ENCODE data around the gene WDR74.

Gene WDR74

DNA sequence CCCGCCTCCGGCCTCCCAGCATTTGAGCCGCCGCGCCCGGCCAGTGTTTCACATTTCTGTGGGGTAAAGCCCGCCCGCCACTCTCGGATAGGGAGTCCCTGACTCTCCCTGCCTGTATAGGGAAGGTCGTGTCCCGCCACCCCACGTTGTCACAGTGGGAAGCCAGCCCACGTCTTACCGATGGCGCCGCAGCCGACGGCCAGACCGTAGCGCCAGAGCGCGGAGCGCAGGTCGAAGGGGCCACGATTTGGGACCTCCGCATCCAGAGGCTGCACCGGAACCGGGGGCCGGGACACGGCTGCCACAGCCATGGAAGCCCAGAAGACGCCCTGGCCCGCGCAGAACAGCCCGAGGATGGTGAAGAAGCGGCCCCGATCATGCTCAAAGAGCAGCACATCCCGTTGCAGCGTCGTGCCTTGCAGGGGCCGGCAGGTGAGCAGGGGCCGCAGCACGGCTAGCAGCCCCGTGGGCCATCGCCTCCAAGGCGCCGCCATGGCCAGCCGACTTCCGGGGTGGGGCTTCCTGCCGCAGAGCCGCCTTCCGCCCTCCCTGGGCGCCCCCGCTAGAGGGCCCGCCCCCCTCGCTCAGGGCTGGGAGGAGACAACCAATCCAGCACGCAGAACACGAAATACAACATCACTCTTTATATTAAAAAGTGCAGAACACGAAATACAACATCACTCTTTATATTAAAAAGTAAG, 47.7 kb downstream of the WDR74 start, which contains the start of gene TMEM223:
TSS of gene TMEM223 (minus strand) at position 506 of the 701 bp plus-strand sequence. CDS start at position 494, 12 bp downstream.
- DNase-seq: peak; percentile 43

DNA sequence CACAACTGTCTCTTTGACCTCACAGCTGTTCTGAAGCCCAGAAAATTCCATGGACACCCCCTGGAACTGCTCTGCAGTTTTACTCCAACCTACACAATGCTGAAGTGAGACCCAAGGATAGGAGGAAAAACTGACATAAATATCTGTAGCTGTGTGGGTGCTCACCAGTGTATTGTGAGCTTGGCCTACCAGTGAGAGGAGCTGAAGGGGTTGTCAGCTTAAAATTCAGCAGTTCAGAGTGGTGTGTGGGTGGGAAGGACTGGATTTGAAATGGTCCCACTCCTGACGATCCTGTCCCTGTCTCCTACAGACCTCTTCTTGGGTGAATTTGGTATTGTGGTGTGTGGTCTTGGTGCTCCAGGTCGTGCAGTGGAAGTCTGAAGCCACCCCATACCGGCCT, 49.8 kb downstream of the WDR74 start:
- DNase-seq: no peak

GRCh38 chr11:62788991-62789390, 50.4 kb downstream of the WDR74 start:
- no peak for DNase-seq

- DNase-seq: peak; percentile 90
Measured at GRCh38 chr11:62787005-62787759, 52.2 kb downstream of the WDR74 start, which contains the start of gene TMEM179B. TSS of gene TMEM179B (plus strand) at chr11:62787402. CDS start at chr11:62787432, 30 bp downstream.

DNA sequence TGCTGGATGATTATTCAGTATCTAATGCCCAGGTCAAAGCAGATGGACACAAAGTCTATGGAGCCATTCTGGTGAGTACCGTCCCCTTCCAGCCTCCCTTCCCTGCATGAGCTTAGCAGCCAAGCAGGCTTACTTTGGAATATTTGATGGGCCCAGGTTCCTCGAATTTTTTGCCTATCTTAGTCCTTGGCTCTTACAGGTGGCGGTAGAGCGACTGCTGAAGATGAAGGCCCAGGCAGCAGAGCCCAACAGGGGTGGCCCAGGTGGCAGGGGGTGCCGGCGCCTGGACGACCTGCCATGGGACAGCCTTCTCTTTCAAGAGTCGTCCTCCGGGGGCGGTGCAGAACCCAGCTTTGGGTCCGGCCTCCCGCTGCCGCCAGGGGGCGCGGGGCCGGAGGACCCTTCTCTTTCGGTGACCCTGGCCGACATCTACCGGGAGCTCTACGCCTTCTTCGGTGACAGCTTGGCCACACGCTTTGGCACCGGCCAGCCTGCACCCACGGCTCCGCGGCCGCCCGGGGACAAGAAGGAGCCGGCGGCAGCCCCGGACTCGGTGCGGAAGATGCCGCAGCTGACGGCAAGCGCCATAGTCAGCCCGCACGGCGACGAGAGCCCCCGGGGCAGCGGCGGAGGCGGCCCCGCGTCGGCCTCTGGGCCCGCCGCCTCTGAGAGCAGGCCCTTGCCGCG, 52.9 kb downstream of the WDR74 start:
- peak; percentile 50 for DNase-seq

Data from NCI-H1694 treated with DMSO at 0.1 percent for 48 hours (cell line).